Measurements from ENCODE around the gene PLD4.

- TF ChIP-seq POLR2A (IDR thresholded peaks at IDR 0.05; ENCODE audit: low read depth, low read length) (no peak), POLR2AphosphoS5 (IDR thresholded peaks at IDR 0.05; ENCODE audit: low read depth, low read length) (no peak)
These were observed 43.5 kb downstream of the PLD4 start for GRCh38 chr14:104968153-104968527.

Measured in GM12892 (cell line).